ENCODE measurements around the gene SPINK1.
"Not testable (repeated sequence)": the region's sequence is repeated elsewhere in the genome, so short reads cannot be mapped to it uniquely, and the experiment has no call there.

Gene SPINK1

GRCh38 chr5:147831465-147831864 lies at the start of gene SPINK1:
TSS of gene SPINK1 (minus strand) at chr5:147831671. CDS start at chr5:147831577, 94 bp downstream.
- no peak for DNase-seq (ENCODE audit: low read depth in 2 of 2)

- no peak for DNase-seq (ENCODE audit: low read depth in 2 of 2)
Measured at GRCh38 chr5:147880487-147880886, 49.0 kb upstream of the SPINK1 start.

- DNase-seq (ENCODE audit: low read depth in 2 of 2): no peak
Measured at GRCh38 chr5:147879784-147880183, 48.3 kb upstream of the SPINK1 start.

GRCh38 chr5:147878066-147878759 lies 46.7 kb upstream of the SPINK1 start, which contains the start of gene SCGB3A2:
TSS of gene SCGB3A2 (plus strand) at chr5:147878711. CDS start at chr5:147878804, 93 bp downstream.
- no peak for DNase-seq (ENCODE audit: low read depth in 2 of 2)

- no peak for DNase-seq (ENCODE audit: low read depth in 2 of 2)
Measured at GRCh38 chr5:147876626-147877025, 45.2 kb upstream of the SPINK1 start.

- no peak for DNase-seq (ENCODE audit: low read depth in 2 of 2)
Measured at GRCh38 chr5:147876141-147876540, 44.7 kb upstream of the SPINK1 start.

GRCh38 chr5:147874910-147875367 lies 43.5 kb upstream of the SPINK1 start:
- DNase-seq (ENCODE audit: low read depth in 2 of 2): no peak

- DNase-seq (ENCODE audit: low read depth in 2 of 2): not testable (repeated sequence)
Measured at GRCh38 chr5:147874118-147874875, 42.8 kb upstream of the SPINK1 start.

GRCh38 chr5:147872744-147873435 lies 41.4 kb upstream of the SPINK1 start:
- not testable (repeated sequence) for DNase-seq (ENCODE audit: low read depth in 2 of 2)

- not testable (repeated sequence) for DNase-seq (ENCODE audit: low read depth in 2 of 2)
Measured at GRCh38 chr5:147871980-147872549, 40.6 kb upstream of the SPINK1 start.

- not testable (repeated sequence) for DNase-seq (ENCODE audit: low read depth in 2 of 2)
Measured at GRCh38 chr5:147869892-147870291, 38.4 kb upstream of the SPINK1 start.

- DNase-seq (ENCODE audit: low read depth in 2 of 2): no peak
Measured at GRCh38 chr5:147869112-147869511, 37.6 kb upstream of the SPINK1 start.

- DNase-seq (ENCODE audit: low read depth in 2 of 2): no peak
Measured at GRCh38 chr5:147863454-147864158, 32.1 kb upstream of the SPINK1 start.

- DNase-seq (ENCODE audit: low read depth in 2 of 2): no peak
Measured at GRCh38 chr5:147860641-147861025, 29.2 kb upstream of the SPINK1 start.

- DNase-seq (ENCODE audit: low read depth in 2 of 2): no peak
Measured at GRCh38 chr5:147859962-147860640, 28.6 kb upstream of the SPINK1 start.

- DNase-seq (ENCODE audit: low read depth in 2 of 2): no peak
Measured at GRCh38 chr5:147858565-147858964, 27.1 kb upstream of the SPINK1 start.

- peak; percentile 3 to 15 for DNase-seq (ENCODE audit: low read depth in 2 of 2)
Measured at GRCh38 chr5:147857302-147858129, 26.0 kb upstream of the SPINK1 start.

- no peak for DNase-seq (ENCODE audit: low read depth in 2 of 2)
Measured at GRCh38 chr5:147856801-147857200, 25.3 kb upstream of the SPINK1 start.

- no peak for DNase-seq (ENCODE audit: low read depth in 2 of 2)
Measured at GRCh38 chr5:147855774-147856069, 24.3 kb upstream of the SPINK1 start.
